Sigmoid colon (tissue), 7 donors: ENCODE results near the gene CCDC78. TPM values are rescaled to one million over a fixed set of nuclear protein-coding genes. Genes with fewer than 3 reads are reported as not detected.
"Not testable (repeated sequence)": the region's sequence is repeated elsewhere in the genome, so short reads cannot be mapped to it uniquely, and the experiment has no call there.

Experiments used
- DNase-seq: peaks from one replicate; pipeline ENCODE4 v3.0.0-alpha.2; 2019
- H3K27ac ChIP-seq, 4 donors: fragments of 200-600 bp; sonication (generic); one replicate each; pipeline ENCODE4 v1.5.1; 2016 to 2019; ENCODE audit warnings: mild to moderate bottlenecking in 1 of 4
- H3K27me3 ChIP-seq, 3 donors: fragments of 200-600 bp; sonication (generic); one replicate each; pipeline ENCODE4 v1.5.1; 2019; ENCODE audit warnings: mild to moderate bottlenecking in 1 of 3
- H3K36me3 ChIP-seq, 4 donors: fragments of 200-600 bp; sonication (generic); one replicate each; pipeline ENCODE4 v1.5.1; 2016 to 2019
- H3K4me1 ChIP-seq, 4 donors: fragments of 200-600 bp; sonication (generic); one replicate each; pipeline ENCODE4 v1.5.1; 2017 to 2019
- H3K4me3 ChIP-seq, 4 donors: fragments of 200-600 bp; sonication (generic); one replicate each; pipeline ENCODE4 v1.5.1; 2017 to 2019; ENCODE audit warnings: mild to moderate bottlenecking in 2 of 4, moderate library complexity in 1 of 4
- H3K9me3 ChIP-seq, 4 donors: fragments of 200-600 bp in 3 of 4; sonication (generic) in 3 of 4; one replicate each; pipeline versions ENCODE4 v1.5.1 to v1.6.1; 2013 to 2019
- EP300 ChIP-seq, 4 donors: sonication (generic); formaldehyde crosslinking; IDR thresholded peaks; one replicate each; pipeline ENCODE4 v1.6.1; 2017; ENCODE audit warnings: antibody characterized with exemption in 4 of 4
- POLR2A ChIP-seq, 2 donors: fragments of 450-650 bp; IDR thresholded peaks; one replicate each; pipeline ENCODE4 v1.6.1; 2016; ENCODE audit warnings: antibody characterized with exemption in 2 of 2, mild to moderate bottlenecking in 2 of 2, moderate library complexity in 2 of 2
- POLR2AphosphoS5 ChIP-seq, 4 donors: sonication (generic); formaldehyde crosslinking; IDR thresholded peaks; one replicate each; pipeline ENCODE4 v1.6.1; 2017; ENCODE audit warnings: antibody characterized with exemption in 4 of 4
- WGBS, 2 donors: extraction: QIAGEN DNeasy Blood & Tissue Kit; methylation state at CpG; one replicate each; pipeline ENCODE4 v1.1.7; 2013; 5-methylcytosine and 5-hydroxymethylcytosine counted together
- intact Hi-C: fragments of 100-400 bp; cut with DNase I; formaldehyde crosslinking; loops from one replicate; pipeline ENCODE4 v1.15.1; 2023
- polyA plus RNA-seq, 3 donors: library from polyadenylated mRNA; stranded (reverse); fragments of 200-250 nt; gene quantifications; one replicate each; pipeline ENCODE4 v1.2.3, GENCODE V29; 2013
- total RNA-seq, 4 donors: library from RNA; depleted of rRNA; stranded (reverse); fragments of >200 nt; gene quantifications; one replicate each; pipeline ENCODE4 v1.1.0, GENCODE V29; 2016
- TF ChIP-seq, protein P1 (sequence below), 4 experiments: fragments of 450-650 bp in 3 of 4; fragments of 200-600 bp in 1 of 4; IDR thresholded peaks; one replicate each; pipeline ENCODE4 v1.5.1; 2016 to 2019; ENCODE audit warnings: antibody characterized with exemption in 4 of 4, mild to moderate bottlenecking in 3 of 4, moderate library complexity in 2 of 4
- donor health status: healthy with polysubstance abuse.
- donor health status: Bipolar disorder and iron deficiency.
- donor health status: healthy.

CCDC78 gene
- total and polyA plus RNA-seq, 7 donors: 0.49 to 3.4 TPM; not detected in 5

DNA sequence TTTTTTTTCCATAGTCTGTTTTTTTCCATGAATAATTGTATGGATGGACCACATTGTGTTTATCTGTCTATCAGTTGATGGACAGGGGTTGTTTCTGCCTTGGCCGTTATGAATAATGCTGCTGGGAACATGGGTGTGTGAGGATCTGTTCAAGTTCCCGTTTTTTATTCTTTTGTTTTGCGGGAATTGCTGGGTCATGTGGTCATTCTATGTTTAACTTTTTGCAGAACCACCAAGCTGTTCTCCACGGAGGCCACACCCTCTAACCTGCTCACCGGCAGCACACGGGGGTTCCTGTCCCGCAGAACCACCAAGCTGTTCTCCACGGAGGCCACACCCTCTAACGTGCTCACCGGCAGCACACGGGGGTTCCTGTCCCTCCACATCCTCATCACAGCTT lies 28.4 kb upstream of the CCDC78 start:
- 9 to 10% methylated on average over 11 of the region's 11 CpGs for WGBS, 2 donors
- Histone ChIP-seq H3K27ac (no peak overlapping the region), H3K9me3 (peaks cover 0 to 1% (median 0%) of the 10 kb centered on the region in 4 donors), H3K27me3 (peaks cover 0 to 11% (median 10%) of the 10 kb centered on the region in 3 donors), H3K4me3 (no peak overlapping the region), H3K4me1 (no peaks in the 10 kb centered on the region), H3K36me3 (no peaks in the 10 kb centered on the region)
- intact Hi-C loops: no loop called here
- no peak for DNase-seq
- TF ChIP-seq, protein P1, sequence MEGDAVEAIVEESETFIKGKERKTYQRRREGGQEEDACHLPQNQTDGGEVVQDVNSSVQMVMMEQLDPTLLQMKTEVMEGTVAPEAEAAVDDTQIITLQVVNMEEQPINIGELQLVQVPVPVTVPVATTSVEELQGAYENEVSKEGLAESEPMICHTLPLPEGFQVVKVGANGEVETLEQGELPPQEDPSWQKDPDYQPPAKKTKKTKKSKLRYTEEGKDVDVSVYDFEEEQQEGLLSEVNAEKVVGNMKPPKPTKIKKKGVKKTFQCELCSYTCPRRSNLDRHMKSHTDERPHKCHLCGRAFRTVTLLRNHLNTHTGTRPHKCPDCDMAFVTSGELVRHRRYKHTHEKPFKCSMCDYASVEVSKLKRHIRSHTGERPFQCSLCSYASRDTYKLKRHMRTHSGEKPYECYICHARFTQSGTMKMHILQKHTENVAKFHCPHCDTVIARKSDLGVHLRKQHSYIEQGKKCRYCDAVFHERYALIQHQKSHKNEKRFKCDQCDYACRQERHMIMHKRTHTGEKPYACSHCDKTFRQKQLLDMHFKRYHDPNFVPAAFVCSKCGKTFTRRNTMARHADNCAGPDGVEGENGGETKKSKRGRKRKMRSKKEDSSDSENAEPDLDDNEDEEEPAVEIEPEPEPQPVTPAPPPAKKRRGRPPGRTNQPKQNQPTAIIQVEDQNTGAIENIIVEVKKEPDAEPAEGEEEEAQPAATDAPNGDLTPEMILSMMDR (IDR thresholded peaks at IDR 0.05): no peak
- TF ChIP-seq POLR2A (IDR thresholded peaks at IDR 0.05) (no peak), EP300 (IDR thresholded peaks at IDR 0.05) (no peak), POLR2AphosphoS5 (IDR thresholded peaks at IDR 0.05) (no peak)

DNA sequence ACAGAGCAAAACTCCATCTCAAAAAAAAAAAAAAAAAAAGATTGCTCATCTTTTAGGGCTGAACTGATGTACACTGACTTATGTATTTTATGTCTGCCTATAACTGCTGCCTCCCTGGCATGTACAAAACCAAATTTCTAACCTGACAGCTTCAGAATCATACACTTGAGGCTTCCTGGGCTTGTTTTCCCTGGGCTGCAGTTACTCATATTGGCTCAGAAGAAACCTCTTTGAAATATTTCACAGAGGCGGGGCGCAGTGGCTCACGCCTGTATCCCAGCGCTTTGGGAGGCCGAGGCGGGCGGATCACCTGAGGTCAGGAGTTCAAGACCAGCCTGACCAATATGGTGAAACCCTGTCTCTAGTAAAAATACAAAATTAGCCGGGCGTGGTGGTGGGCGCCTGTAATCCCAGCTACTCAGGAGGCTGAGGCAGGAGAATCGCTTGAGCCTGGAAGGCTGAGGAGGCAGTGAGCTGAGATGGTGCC lies 27.9 kb upstream of the CCDC78 start:
- 57 to 79% methylated on average over 11 of the region's 11 CpGs for WGBS, 2 donors
- H3K27ac ChIP-seq, DNase-seq, H3K4me1 ChIP-seq, H3K4me3 ChIP-seq, H3K9me3 ChIP-seq, intact Hi-C loops, H3K36me3 ChIP-seq: not testable (repeated sequence)
- H3K27me3 ChIP-seq: peaks cover 0 to 11% (median 10%) of the 10 kb centered on the region in 3 donors

DNA sequence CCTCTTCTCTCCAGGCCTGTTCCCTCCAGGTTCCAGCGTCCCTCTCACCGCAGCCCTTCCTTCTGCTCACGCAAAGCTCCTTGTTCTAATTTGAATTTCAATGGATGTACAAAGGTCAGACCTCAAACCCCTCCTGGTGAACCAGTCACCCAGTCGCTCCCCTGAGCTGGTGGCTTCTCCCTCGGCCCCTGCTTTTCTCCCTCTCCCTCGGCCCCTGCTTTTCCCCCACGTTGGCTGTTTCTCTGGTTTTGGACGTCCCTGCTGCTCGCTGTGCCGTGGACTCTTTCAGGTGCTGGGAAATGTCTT lies 25.7 kb upstream of the CCDC78 start:
- WGBS, 2 donors: 25 to 58% methylated on average over 10 of the region's 10 CpGs
- H3K27ac ChIP-seq: no peak overlapping the region
- H3K4me3 ChIP-seq: no peak overlapping the region
- TF ChIP-seq POLR2AphosphoS5 (IDR thresholded peaks at IDR 0.05): no peak
- no peak for TF ChIP-seq POLR2A (IDR thresholded peaks at IDR 0.05)
- no peak for TF ChIP-seq EP300 (IDR thresholded peaks at IDR 0.05)
- peaks cover 0 to 11% (median 10%) of the 10 kb centered on the region in 3 donors for H3K27me3 ChIP-seq
- DNase-seq: no peak
- intact Hi-C loops: no loop called here
- H3K9me3 ChIP-seq: peaks cover 0 to 1% (median 0%) of the 10 kb centered on the region in 4 donors
- H3K4me1 ChIP-seq: no peaks in the 10 kb centered on the region
- H3K36me3 ChIP-seq: no peaks in the 10 kb centered on the region

DNA sequence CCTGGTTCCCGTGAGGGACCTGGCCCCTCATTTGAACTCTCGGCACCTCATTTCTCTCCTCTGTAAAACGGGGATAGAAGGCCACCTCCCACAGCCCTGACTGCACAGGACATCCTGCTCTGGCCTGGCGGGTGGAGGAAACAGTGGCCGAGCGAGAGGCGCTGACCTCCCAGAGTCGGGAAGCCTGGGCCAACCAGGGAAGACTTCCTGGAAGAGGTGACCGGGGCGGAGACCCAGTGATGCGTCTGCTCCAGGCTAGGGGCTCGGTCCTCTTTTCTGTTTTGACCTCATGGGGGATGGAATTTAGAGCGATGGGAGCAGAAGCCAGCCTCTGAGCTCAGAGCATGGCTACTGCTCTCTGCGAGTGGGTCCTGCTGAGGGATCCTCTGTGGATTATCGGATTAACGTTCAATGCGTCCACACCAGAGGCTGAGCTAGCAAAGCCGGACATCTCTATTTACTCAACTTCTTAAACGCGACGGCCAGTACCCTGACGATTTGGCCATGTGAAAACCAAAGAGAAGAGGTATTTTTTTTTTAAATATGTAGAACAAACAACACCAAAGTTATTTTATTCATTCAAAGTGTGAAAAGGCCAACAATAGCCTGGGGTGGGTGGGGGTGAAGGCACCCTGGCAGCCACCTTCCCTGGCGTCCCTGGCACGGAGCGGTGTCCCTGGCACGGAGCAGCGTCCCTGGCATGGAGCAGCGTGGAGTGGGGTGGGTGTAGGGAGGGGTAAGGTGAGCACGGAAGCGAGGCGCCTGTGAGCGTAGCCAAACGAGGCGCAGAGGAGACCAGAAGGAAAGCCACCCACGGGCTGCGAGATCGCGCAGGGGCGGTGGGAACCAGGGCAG lies 25.1 kb upstream of the CCDC78 start:
- H3K27me3 ChIP-seq: peaks cover 0 to 11% (median 10%) of the 10 kb centered on the region in 3 donors
- peaks cover 0 to 1% (median 0%) of the 10 kb centered on the region in 4 donors for H3K9me3 ChIP-seq
- no peak overlapping the region for H3K4me3 ChIP-seq
- intact Hi-C loops: no loop called here
- no peaks in the 10 kb centered on the region for H3K4me1 ChIP-seq
- H3K27ac ChIP-seq: no peak overlapping the region
- 55 to 70% methylated on average over 39 of the region's 39 CpGs for WGBS, 2 donors
- TF ChIP-seq, protein P1 (IDR thresholded peaks at IDR 0.05): no peak
- TF ChIP-seq POLR2AphosphoS5 (IDR thresholded peaks at IDR 0.05): no peak
- no peak for TF ChIP-seq POLR2A (IDR thresholded peaks at IDR 0.05)
- TF ChIP-seq EP300 (IDR thresholded peaks at IDR 0.05): no peak
- H3K36me3 ChIP-seq: no peaks in the 10 kb centered on the region
- no peak for DNase-seq

DNA sequence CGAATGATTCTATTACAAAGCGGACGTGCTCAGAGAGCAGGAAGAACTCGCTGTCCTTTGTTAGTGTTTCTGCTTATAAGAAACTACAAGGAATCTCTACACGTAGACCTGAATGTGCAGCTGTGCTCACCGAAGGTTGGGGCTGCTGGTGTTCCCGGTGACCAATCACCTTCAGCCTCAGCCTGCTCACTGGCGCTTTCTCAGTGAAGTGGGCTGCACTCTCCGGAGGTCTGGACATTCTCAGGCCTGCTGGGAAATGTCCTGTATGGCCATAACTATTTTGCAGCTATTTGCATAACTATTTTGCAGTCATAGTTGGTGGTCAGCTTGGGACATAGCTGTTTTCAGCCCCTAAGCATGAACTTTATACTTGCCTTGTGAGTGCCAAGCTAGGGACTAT lies 24.2 kb upstream of the CCDC78 start:
- Histone ChIP-seq H3K4me3 (no peak overlapping the region), H3K27ac (no peak overlapping the region), H3K36me3 (no peaks in the 10 kb centered on the region), H3K4me1 (no peaks in the 10 kb centered on the region), H3K27me3 (peaks cover 0 to 11% (median 11%) of the 10 kb centered on the region in 3 donors), H3K9me3 (no peaks in the 10 kb centered on the region)
- no peak for TF ChIP-seq POLR2A (IDR thresholded peaks at IDR 0.05)
- no peak for TF ChIP-seq EP300 (IDR thresholded peaks at IDR 0.05)
- TF ChIP-seq, protein P1 (IDR thresholded peaks at IDR 0.05): no peak
- no peak for TF ChIP-seq POLR2AphosphoS5 (IDR thresholded peaks at IDR 0.05)
- DNase-seq: no peak
- 69 to 73% methylated on average over 9 of the region's 9 CpGs for WGBS, 2 donors
- intact Hi-C loops: no loop called here
